ENCODE measurements around the gene CACNB4. TPM values are rescaled to one million over a fixed set of nuclear protein-coding genes. Genes with fewer than 3 reads are reported as not detected.
"Not testable (repeated sequence)": the region's sequence is repeated elsewhere in the genome, so short reads cannot be mapped to it uniquely, and the experiment has no call there.

The CACNB4 gene
- total RNA-seq, 1 experiment from 2014 or later, result 0.22 TPM

- no peak overlapping the region for H3K9ac ChIP-seq (ENCODE audit: low read length)
- no peak overlapping the region for H3K4me2 ChIP-seq (ENCODE audit: low read depth, low read length, poor library complexity, severe bottlenecking)
- H3K4me3 ChIP-seq (ENCODE audit: low read length), result no peak overlapping the region
- H3K79me2 ChIP-seq (ENCODE audit: low read length), result no peaks in the 10 kb centered on the region
- no peak overlapping the region for H3K27ac ChIP-seq (ENCODE audit: low read length)
- no peaks in the 10 kb centered on the region for H4K20me1 ChIP-seq (ENCODE audit: insufficient read depth, low read depth, low read length)
- no peaks in the 10 kb centered on the region for H3K36me3 ChIP-seq (ENCODE audit: insufficient read depth, low read length)
- H2AFZ ChIP-seq (ENCODE audit: low read length), result no peak overlapping the region
- no peaks in the 10 kb centered on the region for H3K4me1 ChIP-seq (ENCODE audit: low read length)
- no peaks in the 10 kb centered on the region for H3K9me2 ChIP-seq (replicated peaks; ENCODE audit: insufficient read depth, low read length)
- no peak for DNase-seq
- H3K27me3 ChIP-seq (ENCODE audit: low read length), result no peaks in the 10 kb centered on the region
- no peaks in the 10 kb centered on the region for H3K9me3 ChIP-seq (ENCODE audit: low read length)
These were observed 171.2 kb downstream of the CACNB4 start for GRCh38 chr2:151927501-151928221.

GRCh38 chr2:151922845-151923666, 175.8 kb downstream of the CACNB4 start:
- no peaks in the 10 kb centered on the region for H4K20me1 ChIP-seq (ENCODE audit: insufficient read depth, low read depth, low read length)
- H3K4me1 ChIP-seq (ENCODE audit: low read length), result no peaks in the 10 kb centered on the region
- H3K4me3 ChIP-seq (ENCODE audit: low read length), result no peak overlapping the region
- H3K79me2 ChIP-seq (ENCODE audit: low read length), result no peaks in the 10 kb centered on the region
- no peak for DNase-seq
- H3K36me3 ChIP-seq (ENCODE audit: insufficient read depth, low read length), result no peaks in the 10 kb centered on the region
- no peaks in the 10 kb centered on the region for H3K9me3 ChIP-seq (ENCODE audit: low read length)
- H3K4me2 ChIP-seq (ENCODE audit: low read depth, low read length, poor library complexity, severe bottlenecking), result no peak overlapping the region
- H3K27me3 ChIP-seq (ENCODE audit: low read length), result no peaks in the 10 kb centered on the region
- H3K9me2 ChIP-seq (replicated peaks; ENCODE audit: insufficient read depth, low read length), result no peaks in the 10 kb centered on the region
- H3K9ac ChIP-seq (ENCODE audit: low read length), result no peak overlapping the region
- no peak overlapping the region for H2AFZ ChIP-seq (ENCODE audit: low read length)
- no peak overlapping the region for H3K27ac ChIP-seq (ENCODE audit: low read length)

- Histone ChIP-seq H3K4me3 (ENCODE audit: low read length) (no peak overlapping the region), H3K4me2 (ENCODE audit: low read depth, low read length, poor library complexity, severe bottlenecking) (no peak overlapping the region), H3K36me3 (ENCODE audit: insufficient read depth, low read length) (no peaks in the 10 kb centered on the region), H3K9me2 (replicated peaks; ENCODE audit: insufficient read depth, low read length) (no peaks in the 10 kb centered on the region), H3K9me3 (ENCODE audit: low read length) (no peaks in the 10 kb centered on the region), H3K4me1 (ENCODE audit: low read length) (no peaks in the 10 kb centered on the region), H3K79me2 (ENCODE audit: low read length) (no peaks in the 10 kb centered on the region), H3K27ac (ENCODE audit: low read length) (no peak overlapping the region), H3K9ac (ENCODE audit: low read length) (no peak overlapping the region), H2AFZ (ENCODE audit: low read length) (no peak overlapping the region), H3K27me3 (ENCODE audit: low read length) (no peaks in the 10 kb centered on the region), H4K20me1 (ENCODE audit: insufficient read depth, low read depth, low read length) (no peaks in the 10 kb centered on the region)
- no peak for DNase-seq
These were observed 179.1 kb downstream of the CACNB4 start for GRCh38 chr2:151919786-151920185.

GRCh38 chr2:151918308-151918707, 180.5 kb downstream of the CACNB4 start:
- Histone ChIP-seq H4K20me1 (ENCODE audit: insufficient read depth, low read depth, low read length) (no peaks in the 10 kb centered on the region), H3K4me3 (ENCODE audit: low read length) (no peak overlapping the region), H2AFZ (ENCODE audit: low read length) (no peak overlapping the region), H3K4me1 (ENCODE audit: low read length) (no peaks in the 10 kb centered on the region), H3K9me3 (ENCODE audit: low read length) (no peaks in the 10 kb centered on the region), H3K9ac (ENCODE audit: low read length) (no peak overlapping the region), H3K4me2 (ENCODE audit: low read depth, low read length, poor library complexity, severe bottlenecking) (no peak overlapping the region), H3K27me3 (ENCODE audit: low read length) (no peaks in the 10 kb centered on the region), H3K9me2 (replicated peaks; ENCODE audit: insufficient read depth, low read length) (no peaks in the 10 kb centered on the region), H3K36me3 (ENCODE audit: insufficient read depth, low read length) (no peaks in the 10 kb centered on the region), H3K79me2 (ENCODE audit: low read length) (no peaks in the 10 kb centered on the region), H3K27ac (ENCODE audit: low read length) (no peak overlapping the region)
- DNase-seq, result no peak

- Histone ChIP-seq H3K4me1 (ENCODE audit: low read length) (no peaks in the 10 kb centered on the region), H4K20me1 (ENCODE audit: insufficient read depth, low read depth, low read length) (no peaks in the 10 kb centered on the region), H3K4me2 (ENCODE audit: low read depth, low read length, poor library complexity, severe bottlenecking) (no peak overlapping the region), H3K27me3 (ENCODE audit: low read length) (no peaks in the 10 kb centered on the region), H3K27ac (ENCODE audit: low read length) (no peak overlapping the region), H3K36me3 (ENCODE audit: insufficient read depth, low read length) (no peaks in the 10 kb centered on the region), H3K9me3 (ENCODE audit: low read length) (no peaks in the 10 kb centered on the region), H3K9me2 (replicated peaks; ENCODE audit: insufficient read depth, low read length) (no peaks in the 10 kb centered on the region), H3K79me2 (ENCODE audit: low read length) (no peaks in the 10 kb centered on the region), H3K4me3 (ENCODE audit: low read length) (no peak overlapping the region), H3K9ac (ENCODE audit: low read length) (no peak overlapping the region), H2AFZ (ENCODE audit: low read length) (no peak overlapping the region)
- DNase-seq, result no peak
These were observed 182.2 kb downstream of the CACNB4 start for GRCh38 chr2:151916632-151917031.

GRCh38 chr2:151915629-151916025, 183.2 kb downstream of the CACNB4 start:
- H3K79me2 ChIP-seq (ENCODE audit: low read length); H3K9me2 ChIP-seq (replicated peaks; ENCODE audit: insufficient read depth, low read length); H3K27me3 ChIP-seq (ENCODE audit: low read length); H2AFZ ChIP-seq (ENCODE audit: low read length); H3K36me3 ChIP-seq (ENCODE audit: insufficient read depth, low read length); H3K4me1 ChIP-seq (ENCODE audit: low read length); DNase-seq; H3K9ac ChIP-seq (ENCODE audit: low read length); H4K20me1 ChIP-seq (ENCODE audit: insufficient read depth, low read depth, low read length); H3K4me2 ChIP-seq (ENCODE audit: low read depth, low read length, poor library complexity, severe bottlenecking); H3K4me3 ChIP-seq (ENCODE audit: low read length); H3K27ac ChIP-seq (ENCODE audit: low read length); H3K9me3 ChIP-seq (ENCODE audit: low read length): not testable (repeated sequence)

- H3K9me3 ChIP-seq (ENCODE audit: low read length), result no peaks in the 10 kb centered on the region
- H3K27me3 ChIP-seq (ENCODE audit: low read length), result no peaks in the 10 kb centered on the region
- no peak overlapping the region for H3K4me3 ChIP-seq (ENCODE audit: low read length)
- no peaks in the 10 kb centered on the region for H3K4me1 ChIP-seq (ENCODE audit: low read length)
- H4K20me1 ChIP-seq (ENCODE audit: insufficient read depth, low read depth, low read length), result no peaks in the 10 kb centered on the region
- H3K4me2 ChIP-seq (ENCODE audit: low read depth, low read length, poor library complexity, severe bottlenecking), result no peak overlapping the region
- H2AFZ ChIP-seq (ENCODE audit: low read length), result no peak overlapping the region
- H3K9ac ChIP-seq (ENCODE audit: low read length), result no peak overlapping the region
- DNase-seq, result no peak
- H3K27ac ChIP-seq (ENCODE audit: low read length), result no peak overlapping the region
- no peaks in the 10 kb centered on the region for H3K36me3 ChIP-seq (ENCODE audit: insufficient read depth, low read length)
- no peaks in the 10 kb centered on the region for H3K9me2 ChIP-seq (replicated peaks; ENCODE audit: insufficient read depth, low read length)
- no peaks in the 10 kb centered on the region for H3K79me2 ChIP-seq (ENCODE audit: low read length)
These were observed 183.7 kb downstream of the CACNB4 start for GRCh38 chr2:151914989-151915628.

- no peak overlapping the region for H3K27ac ChIP-seq (ENCODE audit: low read length)
- H4K20me1 ChIP-seq (ENCODE audit: insufficient read depth, low read depth, low read length), result no peaks in the 10 kb centered on the region
- H3K4me3 ChIP-seq (ENCODE audit: low read length), result no peak overlapping the region
- H3K36me3 ChIP-seq (ENCODE audit: insufficient read depth, low read length), result no peaks in the 10 kb centered on the region
- no peak overlapping the region for H3K4me2 ChIP-seq (ENCODE audit: low read depth, low read length, poor library complexity, severe bottlenecking)
- H2AFZ ChIP-seq (ENCODE audit: low read length), result no peak overlapping the region
- H3K27me3 ChIP-seq (ENCODE audit: low read length), result no peaks in the 10 kb centered on the region
- H3K79me2 ChIP-seq (ENCODE audit: low read length), result no peaks in the 10 kb centered on the region
- H3K9ac ChIP-seq (ENCODE audit: low read length), result no peak overlapping the region
- peaks cover 9% of the 10 kb centered on the region for H3K4me1 ChIP-seq (ENCODE audit: low read length)
- no peaks in the 10 kb centered on the region for H3K9me2 ChIP-seq (replicated peaks; ENCODE audit: insufficient read depth, low read length)
- H3K9me3 ChIP-seq (ENCODE audit: low read length), result no peaks in the 10 kb centered on the region
- DNase-seq, result no peak
These were observed 190.5 kb downstream of the CACNB4 start for GRCh38 chr2:151908204-151908882.
